Lower lobe of right lung (tissue), 2 donors: ENCODE measurements around the gene BPIFB3. TPM values are rescaled to one million over a fixed set of nuclear protein-coding genes. Genes with fewer than 3 reads are reported as not detected.

ENCODE experiments used
- ATAC-seq, 2 donors: fragments of 200-7000 bp; cut with Tn5 transposase; one replicate each; pipeline ENCODE4 v1.9.1; 2020 to 2022; ENCODE audit warnings: mild to moderate bottlenecking in 2 of 2, moderate library complexity in 2 of 2
- DNase-seq: peaks from one replicate; pipeline ENCODE4 v3.0.0-alpha.2; 2020
- H3K27ac ChIP-seq: fragments of 200-600 bp; one replicate; pipeline ENCODE4 v1.8.0; 2022
- H3K27me3 ChIP-seq: fragments of 200-600 bp; one replicate; pipeline ENCODE4 v1.8.0; 2022; ENCODE audit warnings: low read depth
- H3K36me3 ChIP-seq: fragments of 200-600 bp; one replicate; pipeline ENCODE4 v1.8.0; 2022; ENCODE audit warnings: mild to moderate bottlenecking
- H3K4me1 ChIP-seq: fragments of 200-600 bp; one replicate; pipeline ENCODE4 v1.8.0; 2022
- H3K4me3 ChIP-seq: fragments of 200-600 bp; one replicate; pipeline ENCODE4 v1.8.0; 2022; ENCODE audit warnings: mild to moderate bottlenecking
- H3K9me3 ChIP-seq: fragments of 200-600 bp; one replicate; pipeline ENCODE4 v1.8.0; 2022
- CTCF ChIP-seq: fragments of 200-600 bp; IDR thresholded peaks from one replicate; pipeline ENCODE4 v1.8.0; 2022; ENCODE audit warnings: antibody characterized with exemption, mild to moderate bottlenecking
- intact Hi-C: fragments of 100-400 bp; cut with DNase I; formaldehyde crosslinking; loops from one replicate; pipeline ENCODE4 v1.11.0; 2022
- total RNA-seq: library from RNA; stranded (reverse); fragmentation: NEBNext Ultra II Directional; extraction: Animal tissue kit (Norgen Biotek cat#: 25700); gene quantifications from one replicate; pipeline ENCODE4 v1.2.1, GENCODE V29; 2021
- donor health status: DM: no; HTN: yes; CAD: no; lungs with severe emphysema.

The BPIFB3 gene
- total RNA-seq, 1 donor from 2014 or later, result not detected

- Histone ChIP-seq H3K4me3 (no peak overlapping the region), H3K9me3 (no peaks in the 10 kb centered on the region), H3K27ac (no peak overlapping the region), H3K36me3 (no peaks in the 10 kb centered on the region), H3K27me3 (no peaks in the 10 kb centered on the region), H3K4me1 (no peaks in the 10 kb centered on the region)
- intact Hi-C loops, result no loop called here
- no peak for TF ChIP-seq CTCF
- no peak for DNase-seq
- no peak for ATAC-seq
Observed at GRCh38 chr20:33086052-33086722, 32.5 kb downstream of the BPIFB3 start.

GRCh38 chr20:33091147-33091546 is 37.4 kb downstream of the BPIFB3 start:
- Histone ChIP-seq H3K4me3 (no peak overlapping the region), H3K4me1 (no peaks in the 10 kb centered on the region), H3K36me3 (no peaks in the 10 kb centered on the region), H3K27me3 (peaks cover under 1% of the 10 kb centered on the region), H3K27ac (no peak overlapping the region), H3K9me3 (no peaks in the 10 kb centered on the region)
- intact Hi-C loops, result loop anchor here (10.0 kb wide), 1 partner anchor 186 kb away; no protein-coding TSS in a partner anchor
- no peak for ATAC-seq
- DNase-seq, result no peak
- no peak for TF ChIP-seq CTCF

GRCh38 chr20:33091693-33092092 is 38.0 kb downstream of the BPIFB3 start:
- intact Hi-C loops, result loop anchor here (10.0 kb wide), 1 partner anchor 187 kb away; no protein-coding TSS in a partner anchor
- H3K9me3 ChIP-seq, result no peaks in the 10 kb centered on the region

GRCh38 chr20:33092361-33092760 is 38.7 kb downstream of the BPIFB3 start:
- no peaks in the 10 kb centered on the region for H3K9me3 ChIP-seq
- no peaks in the 10 kb centered on the region for H3K36me3 ChIP-seq
- TF ChIP-seq CTCF, result no peak
- H3K27me3 ChIP-seq, result peaks cover 4% of the 10 kb centered on the region
- no peaks in the 10 kb centered on the region for H3K4me1 ChIP-seq
- H3K27ac ChIP-seq, result no peak overlapping the region
- intact Hi-C loops, result loop anchor here (10.0 kb wide), 1 partner anchor 188 kb away; no protein-coding TSS in a partner anchor
- no peak for ATAC-seq
- no peak for DNase-seq
- H3K4me3 ChIP-seq, result no peak overlapping the region

More at GRCh38 chr20:33091693-33092092, 38.0 kb downstream of the BPIFB3 start:
- H3K4me1 ChIP-seq, result no peaks in the 10 kb centered on the region
- H3K27me3 ChIP-seq, result peaks cover 4% of the 10 kb centered on the region
- H3K36me3 ChIP-seq, result no peaks in the 10 kb centered on the region
- ATAC-seq (no peak), DNase-seq (no peak)
- no peak overlapping the region for H3K27ac ChIP-seq
- no peak for TF ChIP-seq CTCF
- no peak overlapping the region for H3K4me3 ChIP-seq

- TF ChIP-seq CTCF, result no peak
- intact Hi-C loops, result loop anchor here (10.0 kb wide), 1 partner anchor 188 kb away; no protein-coding TSS in a partner anchor
- no peak for ATAC-seq
Observed at GRCh38 chr20:33093074-33093473, 39.4 kb downstream of the BPIFB3 start.

More at GRCh38 chr20:33093074-33093473, 39.4 kb downstream of the BPIFB3 start:
- no peak for DNase-seq
- Histone ChIP-seq H3K4me1 (no peaks in the 10 kb centered on the region), H3K9me3 (no peaks in the 10 kb centered on the region), H3K27me3 (peaks cover 4% of the 10 kb centered on the region), H3K36me3 (no peaks in the 10 kb centered on the region), H3K27ac (no peak overlapping the region), H3K4me3 (no peak overlapping the region)
